Measurements from ENCODE around the gene TRPV6.

DNA sequence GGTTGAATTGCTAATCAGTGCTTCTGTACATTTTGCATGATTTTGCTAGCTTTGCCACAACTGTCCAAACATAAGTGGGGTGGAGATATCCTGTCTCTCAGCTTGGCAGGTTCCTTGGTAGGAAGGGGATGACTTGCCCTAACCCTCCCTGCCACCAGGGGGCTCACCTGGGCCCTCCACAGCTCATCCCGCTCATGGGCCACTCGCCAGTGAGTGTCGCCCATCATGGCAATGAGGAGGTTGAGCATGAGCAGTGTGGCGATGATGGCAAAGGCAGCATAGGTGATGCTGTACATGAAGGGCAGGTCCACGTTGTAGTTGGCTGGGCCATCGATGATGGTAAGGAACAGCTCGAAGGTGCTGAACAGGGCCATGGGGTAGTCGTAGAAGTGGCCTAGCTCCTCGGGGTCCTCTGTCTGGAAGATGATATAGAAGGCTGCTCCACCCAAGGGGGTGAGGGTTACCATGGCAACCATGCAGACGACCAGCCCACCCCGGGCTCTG, 12.2 kb downstream of the TRPV6 start:
- no peak for TF ChIP-seq EZH2 (IDR thresholded peaks at IDR 0.05; ENCODE audit: low read length)
- TF ChIP-seq, protein P1, sequence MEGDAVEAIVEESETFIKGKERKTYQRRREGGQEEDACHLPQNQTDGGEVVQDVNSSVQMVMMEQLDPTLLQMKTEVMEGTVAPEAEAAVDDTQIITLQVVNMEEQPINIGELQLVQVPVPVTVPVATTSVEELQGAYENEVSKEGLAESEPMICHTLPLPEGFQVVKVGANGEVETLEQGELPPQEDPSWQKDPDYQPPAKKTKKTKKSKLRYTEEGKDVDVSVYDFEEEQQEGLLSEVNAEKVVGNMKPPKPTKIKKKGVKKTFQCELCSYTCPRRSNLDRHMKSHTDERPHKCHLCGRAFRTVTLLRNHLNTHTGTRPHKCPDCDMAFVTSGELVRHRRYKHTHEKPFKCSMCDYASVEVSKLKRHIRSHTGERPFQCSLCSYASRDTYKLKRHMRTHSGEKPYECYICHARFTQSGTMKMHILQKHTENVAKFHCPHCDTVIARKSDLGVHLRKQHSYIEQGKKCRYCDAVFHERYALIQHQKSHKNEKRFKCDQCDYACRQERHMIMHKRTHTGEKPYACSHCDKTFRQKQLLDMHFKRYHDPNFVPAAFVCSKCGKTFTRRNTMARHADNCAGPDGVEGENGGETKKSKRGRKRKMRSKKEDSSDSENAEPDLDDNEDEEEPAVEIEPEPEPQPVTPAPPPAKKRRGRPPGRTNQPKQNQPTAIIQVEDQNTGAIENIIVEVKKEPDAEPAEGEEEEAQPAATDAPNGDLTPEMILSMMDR (optimal IDR thresholded peaks at IDR 0.05 in 1 of 3, IDR thresholded peaks at IDR 0.05 in 1 of 3, conservative IDR thresholded peaks at IDR 0.05 in 1 of 3; ENCODE audit: extremely low read depth in 1 of 3, insufficient read depth in 2 of 3, low read length in 3 of 3) = peak; percentile 73 to 84 (median 80)
